ENCODE results near the gene CD6.

Gene CD6, protein sequence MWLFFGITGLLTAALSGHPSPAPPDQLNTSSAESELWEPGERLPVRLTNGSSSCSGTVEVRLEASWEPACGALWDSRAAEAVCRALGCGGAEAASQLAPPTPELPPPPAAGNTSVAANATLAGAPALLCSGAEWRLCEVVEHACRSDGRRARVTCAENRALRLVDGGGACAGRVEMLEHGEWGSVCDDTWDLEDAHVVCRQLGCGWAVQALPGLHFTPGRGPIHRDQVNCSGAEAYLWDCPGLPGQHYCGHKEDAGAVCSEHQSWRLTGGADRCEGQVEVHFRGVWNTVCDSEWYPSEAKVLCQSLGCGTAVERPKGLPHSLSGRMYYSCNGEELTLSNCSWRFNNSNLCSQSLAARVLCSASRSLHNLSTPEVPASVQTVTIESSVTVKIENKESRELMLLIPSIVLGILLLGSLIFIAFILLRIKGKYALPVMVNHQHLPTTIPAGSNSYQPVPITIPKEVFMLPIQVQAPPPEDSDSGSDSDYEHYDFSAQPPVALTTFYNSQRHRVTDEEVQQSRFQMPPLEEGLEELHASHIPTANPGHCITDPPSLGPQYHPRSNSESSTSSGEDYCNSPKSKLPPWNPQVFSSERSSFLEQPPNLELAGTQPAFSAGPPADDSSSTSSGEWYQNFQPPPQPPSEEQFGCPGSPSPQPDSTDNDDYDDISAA

DNA sequence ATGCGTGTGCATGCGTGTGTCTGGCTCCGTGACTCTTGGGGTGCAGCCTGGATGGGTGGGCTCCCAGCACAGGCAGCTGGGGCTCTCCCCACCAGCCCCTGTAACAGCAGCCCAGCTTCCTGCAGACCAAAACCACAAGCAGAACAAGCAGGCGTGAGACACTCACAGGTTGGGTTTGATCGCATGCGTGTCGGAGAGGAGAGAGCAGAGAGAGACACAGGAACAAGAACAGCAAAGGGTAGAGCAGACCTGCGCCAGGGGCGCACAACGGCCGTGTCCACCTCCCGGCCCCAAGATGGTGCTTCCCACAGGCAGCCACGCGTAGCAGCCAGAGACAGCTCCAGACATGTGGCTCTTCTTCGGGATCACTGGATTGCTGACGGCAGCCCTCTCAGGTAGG is at the start of gene CD6:
TSS of gene CD6 (plus strand) at position 161 of the 400 bp plus-strand sequence. CDS start at position 347, 186 bp downstream.
- DNase-seq, result no peak

DNA sequence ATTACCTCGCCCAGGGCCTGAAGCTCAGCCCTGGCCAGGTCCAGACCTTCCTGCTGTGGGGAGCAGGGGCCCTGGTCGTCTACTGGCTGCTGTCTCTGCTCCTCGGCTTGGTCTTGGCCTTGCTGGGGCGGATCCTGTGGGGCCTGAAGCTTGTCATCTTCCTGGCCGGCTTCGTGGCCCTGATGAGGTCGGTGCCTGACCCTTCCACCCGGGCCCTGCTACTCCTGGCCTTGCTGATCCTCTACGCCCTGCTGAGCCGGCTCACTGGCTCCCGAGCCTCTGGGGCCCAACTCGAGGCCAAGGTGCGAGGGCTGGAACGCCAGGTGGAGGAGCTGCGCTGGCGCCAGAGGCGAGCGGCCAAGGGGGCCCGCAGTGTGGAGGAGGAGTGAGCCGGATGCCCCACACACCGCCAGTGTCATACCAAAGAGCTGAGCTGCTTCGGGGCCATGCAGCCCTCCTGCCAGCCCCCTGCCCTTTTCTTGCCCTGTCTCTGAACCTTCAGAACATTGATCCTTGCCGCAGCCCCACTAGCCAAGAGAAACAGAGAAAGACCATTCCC is 49.6 kb upstream of the CD6 start:
- DNase-seq, result no peak

DNA sequence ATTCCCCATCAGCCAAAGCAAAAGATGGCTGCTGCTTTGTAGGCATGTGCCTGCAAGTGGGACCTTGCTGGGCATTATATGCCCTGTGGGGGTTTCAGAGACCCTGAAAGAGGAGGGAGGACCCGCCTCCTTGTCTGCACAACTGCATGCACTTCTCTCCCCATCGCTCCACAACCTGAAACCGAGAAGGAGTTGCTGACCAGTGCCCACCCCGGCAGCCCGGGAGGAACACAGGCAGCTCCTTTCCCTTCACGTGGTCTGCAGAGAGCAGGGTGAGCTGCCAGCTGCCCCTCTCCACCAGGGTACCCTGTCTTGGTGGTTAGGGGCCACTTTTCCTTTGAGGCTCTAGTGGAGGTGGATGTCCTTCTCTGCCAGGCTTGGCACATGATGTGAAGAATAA is 48.6 kb upstream of the CD6 start:
- DNase-seq, result no peak

DNA sequence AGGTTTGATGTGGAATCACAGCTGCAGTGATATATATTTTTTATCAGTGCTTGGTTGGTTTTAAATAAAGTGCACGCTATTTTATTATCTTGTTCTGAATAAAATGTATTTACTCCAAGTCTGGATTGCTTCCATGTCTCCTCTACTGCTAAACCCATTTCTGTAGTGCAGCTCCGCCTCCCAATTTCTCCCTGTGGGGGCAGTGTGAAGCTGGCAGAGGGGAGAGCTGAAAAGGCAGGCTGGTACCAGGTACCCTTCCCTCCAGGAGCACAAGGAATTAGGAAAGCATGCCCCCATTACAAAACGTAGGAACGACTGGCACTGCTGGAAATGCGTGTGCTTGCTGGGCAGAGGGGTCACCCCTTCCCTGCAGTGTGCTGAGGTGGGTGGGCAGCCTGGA is 48.2 kb upstream of the CD6 start:
- no peak for DNase-seq

DNA sequence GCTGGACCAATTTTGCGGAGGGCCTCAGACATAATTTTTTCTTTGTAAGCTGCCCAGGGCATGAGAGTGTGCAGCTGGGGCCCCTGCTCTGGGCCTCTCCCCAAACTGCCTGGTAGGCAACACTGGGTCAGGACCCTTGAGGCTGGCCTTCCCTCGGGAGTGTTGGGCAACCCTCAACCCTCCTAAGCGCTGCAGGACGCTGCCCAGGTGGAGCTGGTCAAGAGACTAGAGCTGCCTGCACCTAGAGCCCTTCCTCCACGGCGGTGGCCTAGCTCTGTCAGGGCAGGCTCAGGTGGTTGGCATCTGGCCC is 47.7 kb upstream of the CD6 start:
- DNase-seq, result no peak

DNA sequence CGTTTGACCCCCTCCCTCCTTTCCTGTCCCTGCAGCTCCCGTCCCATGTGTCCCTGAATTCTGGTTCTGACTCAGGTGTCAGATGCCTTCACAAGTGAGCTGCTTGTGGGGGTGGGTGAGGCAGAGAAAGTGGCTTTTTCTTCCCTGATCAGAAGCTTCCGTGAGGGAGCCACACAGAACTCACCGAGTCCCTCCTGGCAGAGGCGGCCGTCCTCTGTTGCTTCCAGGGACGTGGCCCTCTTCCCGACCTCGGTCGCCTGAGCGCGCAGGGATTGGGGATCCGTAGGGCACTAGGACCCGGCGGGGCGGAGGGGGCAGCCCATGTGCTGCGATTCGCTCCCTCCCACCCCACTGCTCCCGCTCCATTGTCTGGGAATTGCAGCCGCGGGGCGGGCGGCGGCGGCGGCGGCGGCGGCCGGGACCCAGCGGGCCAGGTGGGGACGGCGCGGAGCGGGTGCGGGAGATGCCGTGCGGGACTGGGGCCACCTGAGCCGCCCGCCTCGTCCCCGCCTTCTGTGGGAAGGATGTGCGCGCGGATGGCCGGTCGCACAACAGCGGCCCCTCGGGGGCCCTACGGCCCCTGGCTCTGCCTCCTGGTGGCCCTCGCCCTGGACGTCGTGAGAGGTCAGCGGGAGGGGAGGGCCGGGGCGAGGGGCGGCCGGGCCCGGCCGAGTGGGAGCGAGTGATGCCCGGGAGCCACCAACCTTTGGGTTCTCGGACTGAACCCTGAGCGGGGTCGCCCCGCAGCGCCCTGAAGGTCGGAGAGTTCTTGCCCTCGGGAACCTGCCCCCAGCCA is 47.2 kb upstream of the CD6 start, which contains the start of gene TMEM132A:
TSS of gene TMEM132A (plus strand) at position 351 of the 796 bp plus-strand sequence. CDS start at position 525, 174 bp downstream.
- peak; percentile 28 to 62 for DNase-seq

DNA sequence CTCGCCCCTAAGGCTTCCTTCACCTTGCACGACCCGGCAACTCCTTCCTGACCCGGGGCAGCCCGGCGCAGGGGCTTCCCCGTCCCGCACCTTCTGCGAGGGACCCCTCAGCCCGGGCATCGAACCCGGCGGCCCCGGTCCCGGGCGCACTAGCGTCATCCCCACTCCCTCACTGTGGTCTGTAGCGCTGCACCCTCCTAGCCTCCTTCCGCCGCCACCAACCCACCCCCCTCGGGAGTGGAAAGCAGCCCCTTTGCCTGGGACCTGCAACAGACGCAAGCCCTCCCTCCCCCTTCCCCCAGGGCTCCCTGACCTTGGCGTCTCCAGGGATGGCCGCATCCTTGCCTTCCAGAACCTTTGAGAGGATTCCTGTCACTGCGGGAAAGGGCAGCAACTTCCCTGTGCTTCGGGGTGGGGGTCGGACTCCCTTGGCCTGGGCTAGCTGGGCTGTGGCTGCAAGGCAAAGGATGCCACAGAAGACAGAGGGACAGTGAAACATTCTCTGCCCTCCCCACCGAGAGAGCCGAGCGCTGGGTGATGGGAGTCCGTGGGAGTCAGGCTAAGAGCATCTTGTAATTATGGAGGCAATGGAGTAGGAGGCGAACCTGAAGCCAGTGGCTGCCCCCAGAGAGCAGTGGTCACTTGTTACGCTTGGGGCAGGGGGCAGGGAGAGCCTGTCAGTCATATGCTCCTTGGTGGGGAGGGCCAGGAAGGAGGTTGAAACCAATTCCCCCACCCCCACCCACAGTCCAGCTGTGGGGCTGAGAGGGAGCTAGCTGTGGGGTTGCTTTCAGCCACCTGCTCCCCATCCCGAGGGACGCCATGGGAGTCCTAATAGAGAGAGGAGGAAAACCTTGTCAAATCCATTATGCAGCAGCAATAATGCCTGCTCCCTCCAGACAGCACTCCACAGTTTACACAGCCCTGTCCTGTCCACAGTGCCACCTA is 46.3 kb upstream of the CD6 start:
- no peak for DNase-seq

DNA sequence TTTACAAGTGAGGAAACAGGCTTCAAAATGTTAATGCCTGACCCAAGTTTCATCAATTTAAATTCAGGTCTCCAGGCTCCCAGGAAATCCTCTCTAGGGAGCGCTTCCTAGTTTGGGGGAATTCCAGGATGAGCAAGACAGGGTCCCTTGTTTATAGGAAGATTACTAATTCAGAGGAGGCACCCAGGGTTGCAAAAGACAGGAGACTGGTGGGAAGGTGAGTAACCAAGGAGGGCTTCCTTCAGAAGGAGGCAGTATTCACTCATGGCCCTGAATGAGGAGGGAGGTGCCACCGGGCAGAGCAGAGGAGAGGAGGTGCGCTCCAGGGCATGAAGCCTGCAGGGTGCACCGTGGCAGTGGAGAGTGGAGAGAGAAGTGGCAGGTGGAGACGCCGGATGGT is 45.6 kb upstream of the CD6 start:
- DNase-seq, result no peak

DNA sequence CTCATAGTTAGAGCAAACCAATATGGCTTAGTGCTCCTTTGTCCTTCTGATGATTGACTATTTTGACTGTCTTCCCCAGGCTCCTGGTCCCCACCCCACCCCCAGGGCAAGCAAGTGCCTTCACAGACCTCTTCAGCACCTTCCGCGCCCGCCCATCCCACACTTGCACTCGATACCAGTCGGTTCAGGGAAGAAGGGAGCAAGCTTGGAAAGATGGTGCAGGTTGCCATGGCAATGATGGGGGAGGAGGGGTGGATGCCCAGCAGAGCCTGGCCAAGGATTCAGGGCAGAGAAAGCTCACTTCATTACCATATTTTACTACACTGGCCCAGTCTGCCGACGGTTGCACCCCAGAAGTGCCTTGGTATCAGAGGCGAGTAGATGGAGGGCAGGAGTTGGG is 45.0 kb upstream of the CD6 start:
- DNase-seq, result no peak

DNA sequence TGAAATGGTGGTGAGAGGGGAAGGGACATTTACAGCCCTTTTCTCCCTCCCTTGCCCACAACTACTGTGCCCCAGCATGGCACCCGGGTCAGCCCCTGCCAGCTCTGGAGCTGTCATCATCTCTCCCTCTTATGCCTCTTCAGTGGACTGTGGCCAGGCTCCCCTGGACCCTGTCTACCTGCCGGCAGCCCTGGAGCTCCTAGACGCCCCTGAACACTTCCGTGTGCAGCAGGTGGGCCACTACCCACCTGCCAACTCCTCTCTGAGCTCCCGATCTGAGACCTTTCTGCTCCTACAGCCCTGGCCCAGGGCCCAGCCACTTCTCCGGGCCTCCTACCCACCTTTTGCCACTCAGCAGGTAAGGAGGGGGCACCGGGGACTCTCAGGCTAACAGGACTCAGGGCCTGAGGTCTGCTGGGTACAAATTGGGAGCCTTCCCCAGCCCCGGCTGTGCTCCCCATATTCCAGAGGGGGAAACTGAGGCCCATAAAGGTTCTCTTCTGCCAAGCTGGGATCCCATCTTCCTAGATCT is 44.4 kb upstream of the CD6 start:
- no peak for DNase-seq

DNA sequence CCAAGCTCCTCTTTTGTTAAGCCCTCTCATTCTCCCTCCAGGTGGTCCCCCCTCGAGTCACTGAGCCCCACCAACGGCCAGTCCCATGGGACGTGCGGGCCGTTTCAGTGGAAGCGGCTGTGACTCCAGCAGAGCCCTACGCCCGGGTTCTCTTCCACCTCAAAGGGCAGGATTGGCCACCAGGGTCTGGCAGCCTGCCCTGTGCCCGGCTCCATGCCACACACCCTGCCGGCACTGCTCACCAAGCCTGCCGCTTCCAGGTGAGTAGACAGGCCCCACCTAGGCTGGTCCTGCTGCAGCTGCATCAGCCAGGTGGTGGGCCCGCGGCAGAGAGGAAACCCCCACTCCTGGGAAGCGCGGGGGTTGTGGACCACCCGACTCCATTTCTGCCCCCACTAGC is 43.9 kb upstream of the CD6 start:
- no peak for DNase-seq

DNA sequence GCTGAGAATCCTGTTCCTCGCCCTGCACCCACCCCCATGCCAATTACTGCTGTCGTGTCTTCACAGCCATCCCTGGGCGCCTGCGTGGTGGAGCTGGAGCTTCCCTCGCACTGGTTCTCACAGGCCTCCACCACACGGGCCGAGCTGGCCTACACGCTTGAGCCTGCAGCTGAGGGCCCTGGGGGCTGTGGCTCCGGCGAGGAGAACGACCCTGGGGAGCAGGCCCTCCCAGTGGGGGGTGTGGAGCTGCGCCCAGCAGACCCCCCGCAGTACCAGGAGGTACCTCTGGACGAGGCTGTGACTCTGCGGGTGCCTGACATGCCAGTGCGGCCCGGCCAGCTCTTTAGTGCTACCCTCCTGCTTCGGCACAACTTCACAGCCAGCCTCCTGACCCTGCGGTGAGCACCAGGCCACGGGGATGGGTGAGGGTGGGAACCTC is 42.9 kb upstream of the CD6 start:
- no peak for DNase-seq

DNA sequence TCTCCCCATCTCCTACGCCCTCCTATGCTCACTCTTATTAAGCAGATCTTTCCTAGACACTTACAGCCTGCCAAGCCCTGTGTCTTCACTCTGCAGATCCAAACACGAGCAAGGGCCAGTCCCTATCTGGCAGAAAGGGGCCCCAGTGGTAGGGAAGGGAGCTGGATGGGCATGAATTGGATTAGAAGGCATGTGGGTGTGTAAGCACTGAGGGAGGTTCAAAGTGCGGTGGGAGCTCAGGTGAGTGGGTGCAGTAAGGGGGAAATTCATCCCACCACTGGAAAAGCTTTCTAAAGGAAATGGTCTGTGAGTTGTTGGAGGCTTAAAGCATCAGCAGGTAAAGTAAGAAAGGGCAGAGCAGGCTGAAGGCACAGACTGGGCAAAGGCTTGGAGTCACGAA is 41.7 kb upstream of the CD6 start:
- DNase-seq, result no peak

DNA sequence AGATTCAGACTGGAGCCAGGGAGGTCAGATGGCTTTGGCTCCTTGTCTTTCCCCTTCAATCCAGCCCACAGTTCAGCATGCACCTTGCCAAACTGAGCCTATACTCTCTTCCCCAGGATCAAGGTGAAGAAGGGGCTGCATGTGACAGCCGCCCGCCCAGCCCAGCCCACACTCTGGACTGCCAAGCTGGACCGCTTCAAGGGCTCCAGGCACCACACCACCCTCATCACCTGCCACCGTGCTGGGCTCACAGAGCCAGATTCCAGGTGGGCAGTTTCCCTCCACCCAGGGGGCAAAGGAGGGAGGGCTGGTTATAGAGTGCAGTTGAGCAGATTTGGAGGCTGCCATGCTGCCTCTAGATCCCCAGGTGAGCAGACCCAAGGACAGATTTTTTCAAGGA is 41.1 kb upstream of the CD6 start:
- no peak for DNase-seq

DNA sequence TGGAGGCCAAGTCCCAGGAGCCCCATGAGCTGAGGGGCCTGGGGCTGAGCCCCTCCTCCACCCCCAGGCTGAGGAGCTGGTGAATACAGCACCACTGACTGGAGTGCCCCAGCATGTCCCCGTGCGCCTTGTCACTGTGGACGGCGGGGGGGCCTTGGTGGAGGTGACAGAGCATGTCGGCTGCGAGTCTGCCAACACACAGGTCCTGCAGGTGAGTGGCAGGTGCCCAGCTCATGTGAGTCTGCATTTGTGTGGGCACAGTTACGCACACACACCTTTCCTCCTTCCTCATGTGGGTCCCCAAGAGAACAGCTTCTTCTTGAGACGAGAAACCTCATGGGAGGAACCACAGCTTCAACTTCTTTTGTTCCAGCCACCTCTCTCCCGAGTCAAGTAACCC is 39.6 kb upstream of the CD6 start:
- no peak for DNase-seq

DNA sequence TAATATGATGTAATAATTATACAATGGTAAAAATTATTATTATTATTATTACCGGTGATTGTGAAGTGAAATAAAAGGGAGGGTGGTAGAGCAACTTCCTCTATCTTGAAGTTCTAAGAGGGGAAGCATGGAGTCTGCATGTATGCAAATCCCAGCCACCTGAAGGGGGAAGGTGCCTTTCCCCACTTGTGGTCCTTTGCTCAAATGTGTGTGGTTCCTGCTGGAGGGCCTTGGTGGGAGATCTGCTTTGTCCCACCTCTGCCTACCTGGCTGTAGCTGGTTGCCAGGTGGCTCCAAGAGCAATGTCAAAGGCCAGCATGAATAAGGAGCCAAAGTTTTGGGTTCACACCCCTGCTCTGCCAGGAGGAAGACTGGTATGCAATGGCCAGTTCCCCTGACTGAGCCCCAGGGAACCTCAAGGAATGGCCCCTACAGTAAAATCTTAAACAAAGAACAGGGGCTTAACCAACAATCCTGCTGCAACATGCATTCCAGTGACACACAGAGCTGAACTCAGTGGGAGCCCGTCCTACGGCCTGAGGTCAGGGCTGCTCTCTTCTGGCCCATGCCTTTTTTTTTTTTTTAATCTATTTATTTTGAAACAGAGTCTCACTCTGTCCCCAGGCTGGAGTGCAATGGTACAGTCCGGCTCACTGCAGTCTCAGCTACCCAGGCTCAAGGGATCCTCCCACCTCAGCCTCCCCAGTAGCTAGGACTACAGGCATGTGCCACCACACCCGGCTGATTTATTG is 38.7 kb upstream of the CD6 start:
- no peak for DNase-seq

DNA sequence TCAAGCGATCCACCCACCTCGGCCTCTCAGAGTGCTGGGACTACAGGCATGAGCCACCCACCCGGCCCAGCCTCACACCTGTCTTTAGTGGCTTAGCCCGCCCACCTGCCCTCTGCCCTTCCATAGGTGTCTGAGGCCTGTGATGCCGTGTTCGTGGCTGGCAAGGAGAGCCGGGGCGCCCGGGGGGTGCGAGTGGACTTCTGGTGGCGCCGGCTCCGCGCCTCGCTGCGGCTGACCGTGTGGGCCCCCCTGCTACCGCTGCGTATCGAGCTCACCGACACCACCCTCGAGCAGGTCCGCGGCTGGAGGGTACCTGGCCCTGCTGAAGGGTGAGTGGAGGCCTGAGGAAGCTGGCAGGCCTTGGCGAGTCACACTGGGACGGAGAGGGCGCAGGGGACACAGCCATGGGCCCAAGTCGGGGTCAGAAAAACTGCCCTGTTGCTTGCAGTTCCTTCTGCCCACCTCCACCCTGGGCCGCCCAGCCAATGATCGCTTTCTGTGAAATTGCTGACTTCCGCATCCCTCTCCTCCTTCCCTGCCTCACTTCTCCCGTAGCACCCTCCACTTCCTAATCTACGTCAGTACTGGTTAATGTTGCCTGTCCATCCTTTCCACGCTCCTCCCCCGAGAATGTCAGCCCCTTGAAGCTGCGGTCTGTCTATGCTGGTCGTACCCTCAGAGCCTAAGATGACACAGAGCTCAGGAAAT is 37.9 kb upstream of the CD6 start:
- no peak for DNase-seq

DNA sequence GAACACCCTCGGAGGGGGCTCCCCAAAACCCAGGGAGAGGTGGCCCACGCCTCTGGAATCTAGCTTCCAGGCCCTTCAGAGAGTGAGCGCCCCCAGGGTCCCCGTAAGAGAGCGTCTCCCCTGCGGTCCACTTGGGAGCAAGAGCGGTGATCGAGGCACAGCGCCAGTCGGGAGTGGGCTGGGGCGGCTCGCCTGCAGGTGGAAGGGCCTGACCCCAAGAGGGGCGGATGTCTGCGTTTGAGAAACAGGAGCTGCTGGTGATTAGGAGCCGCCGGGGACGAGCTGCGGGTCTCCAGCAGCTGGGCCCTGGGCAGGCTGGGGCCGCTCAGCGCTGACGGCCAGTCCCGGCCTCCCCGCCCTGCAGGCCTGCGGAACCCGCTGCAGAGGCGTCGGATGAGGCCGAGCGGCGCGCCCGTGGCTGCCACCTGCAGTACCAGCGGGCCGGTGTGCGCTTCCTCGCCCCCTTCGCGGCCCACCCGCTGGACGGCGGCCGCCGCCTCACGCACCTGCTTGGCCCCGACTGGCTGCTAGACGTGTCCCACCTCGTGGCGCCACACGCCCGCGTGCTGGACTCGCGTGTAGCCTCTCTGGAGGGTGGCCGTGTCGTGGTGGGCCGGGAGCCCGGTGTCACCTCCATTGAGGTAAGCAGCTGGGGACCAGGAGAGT is 37.2 kb upstream of the CD6 start:
- no peak for DNase-seq

DNA sequence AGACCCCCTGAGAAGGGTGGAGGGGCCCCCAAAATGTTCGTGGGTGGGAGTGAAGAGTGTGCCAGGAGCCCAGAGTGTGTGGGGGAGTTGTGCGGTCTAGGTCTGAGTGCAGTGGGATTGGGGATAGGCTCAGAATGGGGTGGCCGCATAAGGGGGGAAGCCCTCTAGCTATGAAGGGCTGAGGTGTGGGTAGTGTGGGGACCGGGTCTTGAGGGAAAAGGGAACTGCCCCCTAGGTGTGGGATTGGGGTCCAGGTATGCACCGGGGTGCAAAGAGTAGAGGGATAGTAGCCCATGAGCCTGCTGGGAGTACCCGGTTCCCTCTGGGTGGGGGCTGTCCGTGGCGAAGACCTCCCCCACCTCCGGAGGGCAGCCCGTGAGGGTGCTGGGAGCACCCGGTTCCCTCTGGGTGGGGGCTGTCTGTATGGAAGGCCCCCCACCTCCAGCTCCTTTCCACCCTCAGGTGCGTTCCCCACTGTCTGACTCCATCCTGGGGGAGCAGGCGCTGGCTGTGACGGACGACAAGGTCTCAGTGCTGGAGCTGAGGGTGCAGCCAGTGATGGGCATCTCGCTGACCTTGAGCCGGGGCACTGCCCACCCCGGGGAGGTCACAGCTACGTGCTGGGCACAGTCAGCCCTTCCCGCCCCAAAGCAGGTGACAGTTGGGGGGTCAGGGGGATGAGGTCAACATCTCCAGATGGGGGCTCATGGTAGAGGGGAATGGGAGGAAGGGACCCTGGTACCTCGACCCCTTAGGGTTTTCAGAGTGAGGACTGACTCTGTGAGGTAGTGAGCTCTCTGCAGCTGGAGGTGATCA is 36.5 kb upstream of the CD6 start:
- no peak for DNase-seq
